IPS-18c (cell line): ENCODE results near the gene ARL5A.
"Not testable (repeated sequence)": the region's sequence is repeated elsewhere in the genome, so short reads cannot be mapped to it uniquely, and the experiment has no call there.

Source experiments
- H3K4me3 ChIP-seq: 2 replicates; pipeline ENCODE4 v1.7.0; 2013; ENCODE audit warnings: low read depth, mild to moderate bottlenecking, low read length, moderate library complexity; ENCODE audit not compliant: insufficient read depth
- H3K9me3 ChIP-seq: one replicate; pipeline ENCODE4 v1.6.1; 2013; ENCODE audit warnings: mild to moderate bottlenecking, low read length, moderate library complexity; ENCODE audit not compliant: control insufficient read depth, insufficient read depth

ARL5A gene, protein sequence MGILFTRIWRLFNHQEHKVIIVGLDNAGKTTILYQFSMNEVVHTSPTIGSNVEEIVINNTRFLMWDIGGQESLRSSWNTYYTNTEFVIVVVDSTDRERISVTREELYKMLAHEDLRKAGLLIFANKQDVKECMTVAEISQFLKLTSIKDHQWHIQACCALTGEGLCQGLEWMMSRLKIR

DNA sequence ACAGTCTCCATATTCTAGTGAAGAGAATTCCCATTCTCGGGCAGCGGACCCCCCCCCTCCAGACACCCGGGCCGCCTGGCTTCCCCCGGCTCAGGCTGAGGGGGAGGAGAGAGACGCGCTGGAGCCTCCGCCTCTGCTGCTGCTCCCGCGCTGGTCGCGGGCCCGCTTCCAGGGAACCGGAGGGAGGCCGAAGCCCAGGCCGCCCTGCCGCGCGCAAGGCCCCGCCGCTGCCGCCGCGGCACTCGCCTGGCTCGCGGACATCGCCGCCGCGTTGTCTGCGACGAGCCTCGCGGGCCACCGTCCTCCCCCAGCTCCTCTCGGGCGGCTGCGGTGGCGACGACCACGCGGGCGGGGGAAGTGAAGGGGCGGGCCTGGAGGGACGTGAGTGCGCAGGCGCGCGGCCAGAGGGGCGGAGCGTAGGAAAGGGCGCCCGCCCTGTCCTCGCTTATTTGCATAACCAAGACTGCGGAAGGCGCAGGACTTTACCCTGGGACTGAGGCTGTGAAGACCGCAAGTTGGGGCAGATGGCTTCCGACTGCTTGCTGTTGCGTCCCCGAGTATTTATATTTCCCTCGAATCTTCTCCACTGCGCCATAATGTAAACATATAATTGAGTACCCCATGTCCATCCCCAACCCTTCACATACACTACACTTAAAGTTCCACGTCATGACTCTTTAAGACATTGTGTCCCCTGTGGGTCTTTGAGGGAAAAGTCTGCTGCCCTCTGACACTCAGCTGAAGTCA, at the start of gene ARL5A:
TSS of gene ARL5A (minus strand) at position 279 of the 747 bp plus-strand sequence. CDS start at position 34, 245 bp downstream.
- Histone ChIP-seq H3K4me3 (peak within 1 kb of the TSS; percentile 86), H3K9me3 (no peaks in the 10 kb centered on the region)

DNA sequence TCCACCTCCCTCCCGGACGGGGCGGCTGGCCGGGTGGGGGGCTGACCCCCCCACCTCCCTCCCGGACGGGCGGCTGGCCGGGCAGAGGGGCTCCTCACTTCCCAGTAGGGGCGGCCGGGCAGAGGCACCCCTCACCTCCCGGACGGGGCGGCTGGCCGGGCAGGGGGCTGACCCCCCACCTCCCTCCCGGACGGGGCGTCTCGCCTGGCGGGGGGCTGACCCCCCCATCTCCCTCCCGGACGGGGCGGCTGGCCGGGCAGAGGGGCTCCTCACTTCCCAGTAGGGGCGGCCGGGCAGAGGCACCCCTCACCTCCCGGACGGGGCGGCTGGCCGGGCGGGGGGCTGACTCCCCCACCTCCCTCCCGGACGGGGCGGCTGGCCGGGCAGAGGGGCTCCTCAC, 47.4 kb upstream of the ARL5A start:
- H3K9me3 ChIP-seq, H3K4me3 ChIP-seq: not testable (repeated sequence)

DNA sequence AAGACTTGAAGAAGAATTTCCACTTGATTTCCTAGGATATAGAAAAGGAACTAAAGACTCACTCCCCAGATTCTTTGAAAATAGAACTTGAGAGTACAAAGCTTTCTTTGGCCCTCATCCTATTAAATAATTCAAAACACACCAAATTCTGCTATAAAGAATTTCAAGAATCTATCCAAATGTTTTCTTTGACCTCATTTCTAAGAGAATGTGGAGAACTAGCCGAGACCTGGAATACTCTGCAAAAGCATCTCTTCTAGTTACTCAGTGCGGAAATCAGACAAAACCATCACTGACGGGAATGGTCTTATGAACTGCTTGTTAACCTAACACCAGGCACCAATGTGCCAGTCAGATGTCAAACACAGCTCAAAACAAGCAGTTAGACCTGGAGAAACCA, 44.2 kb upstream of the ARL5A start:
- H3K4me3 ChIP-seq = no peak overlapping the region
- peaks cover 5% of the 10 kb centered on the region for H3K9me3 ChIP-seq

DNA sequence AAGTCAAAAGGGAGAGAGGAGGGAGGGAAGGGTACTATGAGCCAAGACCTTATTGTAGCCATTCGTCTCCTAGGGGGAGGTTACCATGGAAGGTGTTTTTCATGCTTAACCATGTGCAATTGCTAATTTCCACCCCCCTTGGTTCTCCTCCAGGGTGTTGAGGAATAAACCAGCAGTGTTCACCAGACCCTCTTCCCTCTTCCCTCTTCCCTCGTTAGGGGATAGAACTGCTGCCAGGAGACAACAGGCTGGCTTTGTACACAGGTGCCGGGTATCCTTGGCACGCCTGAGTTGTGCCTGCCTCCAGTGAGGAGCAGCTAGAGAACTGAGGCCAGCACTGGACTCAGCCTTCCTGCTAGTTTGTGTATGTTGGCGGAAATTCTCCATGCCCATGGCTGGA, 41.1 kb upstream of the ARL5A start:
- Histone ChIP-seq H3K9me3 (no peaks in the 10 kb centered on the region), H3K4me3 (no peak overlapping the region)

DNA sequence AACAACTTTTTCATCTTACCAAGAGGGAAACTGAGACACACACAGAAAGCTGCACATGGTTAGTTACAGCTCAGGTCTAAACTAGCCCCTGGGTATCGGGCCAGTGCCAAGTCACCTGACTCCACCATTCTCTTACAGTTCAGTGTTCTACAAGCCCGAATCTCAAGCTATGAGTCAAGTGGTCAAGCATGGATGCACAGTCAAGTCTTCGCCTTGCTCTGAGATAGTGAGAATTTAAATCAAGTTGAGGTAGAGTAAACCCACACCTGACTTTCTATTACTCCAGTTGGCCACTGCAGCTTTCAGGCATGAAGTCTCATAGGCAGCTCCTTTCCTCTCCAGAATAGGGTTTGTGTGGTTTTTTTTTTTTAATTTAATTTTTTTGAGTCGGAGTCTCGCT, 34.5 kb upstream of the ARL5A start:
- no peaks in the 10 kb centered on the region for H3K9me3 ChIP-seq

DNA sequence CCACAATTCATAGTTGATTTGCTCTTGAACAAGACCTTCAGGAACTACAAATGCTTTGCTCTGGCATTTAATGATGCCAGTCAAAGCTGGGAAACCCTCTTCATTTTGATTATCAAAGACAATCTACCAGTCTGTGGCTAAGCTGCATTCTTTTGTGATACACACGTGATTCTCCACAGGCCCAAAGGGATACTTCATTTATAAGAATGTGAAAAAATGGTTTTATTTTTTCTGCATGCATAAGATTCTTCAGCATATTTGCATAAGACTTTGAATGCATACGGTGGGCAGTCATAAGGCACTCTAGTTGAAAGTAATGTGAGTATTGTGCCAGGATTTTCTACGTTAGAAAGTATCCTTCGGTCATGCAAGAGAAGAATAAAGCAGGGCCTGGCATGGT, 33.0 kb upstream of the ARL5A start:
- Histone ChIP-seq H3K9me3 (no peaks in the 10 kb centered on the region), H3K4me3 (no peak overlapping the region)

More for the DNA sequence above, 34.5 kb upstream of the ARL5A start:
- no peak overlapping the region for H3K4me3 ChIP-seq

DNA sequence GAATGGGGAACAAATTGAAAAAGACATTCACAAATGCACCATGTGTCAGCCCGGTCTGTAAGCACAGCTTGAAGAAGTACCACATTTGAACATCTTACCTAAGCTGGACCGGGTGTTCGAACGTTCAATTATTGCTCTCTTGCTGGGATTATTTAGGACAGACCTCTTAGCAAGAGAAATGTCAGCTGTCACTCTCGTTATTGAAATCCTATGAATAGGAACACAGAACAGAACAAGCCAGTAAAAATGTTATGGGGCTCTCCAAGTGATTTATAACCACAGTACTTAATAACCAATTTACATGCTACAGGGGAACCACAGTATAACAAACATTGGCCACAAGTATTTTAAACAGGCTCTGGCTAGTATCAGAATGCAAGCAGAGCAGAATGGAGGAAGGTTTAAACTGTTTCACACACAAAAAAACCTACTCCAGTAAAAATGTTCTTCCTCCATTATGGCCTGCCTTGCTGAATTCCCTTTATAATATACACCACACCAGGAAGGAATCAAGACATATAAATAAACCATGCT, 32.5 kb upstream of the ARL5A start:
- Histone ChIP-seq H3K9me3 (no peaks in the 10 kb centered on the region), H3K4me3 (no peak overlapping the region)

DNA sequence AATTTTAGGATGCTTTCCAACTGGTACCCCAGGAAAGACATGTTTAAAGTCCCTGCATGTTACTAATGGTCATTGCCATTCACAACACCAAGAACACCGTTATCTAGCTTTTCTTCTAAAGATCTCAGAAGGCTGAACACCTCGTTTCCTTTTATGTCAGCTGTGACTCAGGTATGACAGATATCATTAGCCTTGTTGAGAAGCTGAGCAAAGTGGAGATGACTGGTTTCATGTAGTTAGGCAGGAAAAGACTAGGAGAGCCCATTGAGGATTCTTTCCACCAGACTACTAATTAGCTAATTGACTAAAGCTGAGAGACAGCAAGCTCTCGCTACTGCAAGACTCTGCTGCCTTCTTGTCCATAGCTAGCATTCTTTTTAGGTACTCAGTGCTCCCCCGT, 32.0 kb upstream of the ARL5A start:
- Histone ChIP-seq H3K4me3 (no peak overlapping the region), H3K9me3 (no peaks in the 10 kb centered on the region)

DNA sequence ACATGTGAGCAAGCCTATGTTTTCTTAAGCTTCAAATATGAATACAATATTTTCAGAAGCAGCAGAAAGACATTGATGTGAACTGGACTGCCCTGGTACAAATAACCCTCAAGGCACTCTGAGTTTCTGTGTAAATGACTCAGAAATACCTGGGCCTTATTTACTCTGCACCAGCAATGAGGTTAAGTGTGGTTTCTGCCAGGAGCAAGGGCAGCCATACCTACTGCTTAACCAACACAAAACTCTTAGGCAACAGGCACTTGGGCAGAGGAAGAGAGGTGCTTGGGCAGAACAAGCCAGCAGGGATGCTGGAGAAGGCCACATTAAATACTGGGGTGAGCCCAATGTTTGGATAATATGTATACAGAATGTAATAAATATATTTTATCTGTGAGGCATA, 29.4 kb upstream of the ARL5A start:
- Histone ChIP-seq H3K9me3 (no peaks in the 10 kb centered on the region), H3K4me3 (no peak overlapping the region)

DNA sequence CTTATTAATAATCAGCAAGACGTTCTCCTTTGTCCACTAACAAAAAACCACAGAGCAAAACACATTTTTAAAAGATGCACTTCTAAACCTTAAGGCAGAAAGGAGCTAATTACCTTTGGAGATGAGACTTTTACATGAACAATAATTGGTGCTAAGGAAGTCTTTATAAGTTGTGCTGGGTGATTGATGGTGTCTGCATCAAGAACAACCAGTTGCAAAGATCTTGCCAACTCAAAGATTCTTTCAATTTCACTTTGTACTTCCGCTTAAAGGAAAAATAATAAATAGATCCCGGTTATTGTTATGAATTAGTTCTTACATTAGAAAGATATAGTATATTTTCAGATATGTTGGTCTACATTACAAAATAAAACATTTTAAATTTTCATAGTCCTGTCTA, 26.9 kb upstream of the ARL5A start:
- Histone ChIP-seq H3K4me3 (no peak overlapping the region), H3K9me3 (no peaks in the 10 kb centered on the region)

DNA sequence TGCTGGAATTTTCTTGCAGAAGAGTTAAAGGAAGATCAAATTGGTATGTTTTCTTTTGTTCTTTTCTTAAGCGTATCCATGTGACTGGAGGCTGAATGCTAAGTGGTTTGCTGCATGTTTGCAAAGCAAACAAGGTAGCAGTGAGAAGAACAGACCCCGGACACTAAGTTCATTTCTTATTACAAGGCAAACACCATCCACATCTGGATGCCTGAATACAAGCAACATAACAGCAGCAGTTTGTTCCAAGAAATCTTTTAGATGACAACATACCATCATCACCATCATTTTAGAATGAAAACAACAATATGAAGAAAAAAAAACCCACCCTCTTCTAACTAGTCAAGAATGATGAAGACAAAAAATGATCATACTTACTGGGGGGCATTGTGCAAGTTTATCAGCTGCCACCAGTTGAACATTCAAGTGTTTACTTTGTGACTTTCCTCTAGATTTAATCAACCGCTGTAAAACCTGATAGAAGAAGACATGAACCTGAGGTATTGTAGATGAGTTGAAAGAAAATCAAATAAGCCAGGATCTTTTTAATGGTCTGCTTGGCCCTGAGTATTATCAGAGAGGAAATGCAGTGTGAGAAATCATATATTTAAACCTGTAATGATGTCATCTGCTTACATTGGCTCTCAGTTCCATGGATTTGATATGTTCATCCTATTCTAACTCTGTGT, 25.0 kb upstream of the ARL5A start:
- Histone ChIP-seq H3K4me3 (no peak overlapping the region; the same call in 1 of the 2 replicates), H3K9me3 (no peaks in the 10 kb centered on the region)

DNA sequence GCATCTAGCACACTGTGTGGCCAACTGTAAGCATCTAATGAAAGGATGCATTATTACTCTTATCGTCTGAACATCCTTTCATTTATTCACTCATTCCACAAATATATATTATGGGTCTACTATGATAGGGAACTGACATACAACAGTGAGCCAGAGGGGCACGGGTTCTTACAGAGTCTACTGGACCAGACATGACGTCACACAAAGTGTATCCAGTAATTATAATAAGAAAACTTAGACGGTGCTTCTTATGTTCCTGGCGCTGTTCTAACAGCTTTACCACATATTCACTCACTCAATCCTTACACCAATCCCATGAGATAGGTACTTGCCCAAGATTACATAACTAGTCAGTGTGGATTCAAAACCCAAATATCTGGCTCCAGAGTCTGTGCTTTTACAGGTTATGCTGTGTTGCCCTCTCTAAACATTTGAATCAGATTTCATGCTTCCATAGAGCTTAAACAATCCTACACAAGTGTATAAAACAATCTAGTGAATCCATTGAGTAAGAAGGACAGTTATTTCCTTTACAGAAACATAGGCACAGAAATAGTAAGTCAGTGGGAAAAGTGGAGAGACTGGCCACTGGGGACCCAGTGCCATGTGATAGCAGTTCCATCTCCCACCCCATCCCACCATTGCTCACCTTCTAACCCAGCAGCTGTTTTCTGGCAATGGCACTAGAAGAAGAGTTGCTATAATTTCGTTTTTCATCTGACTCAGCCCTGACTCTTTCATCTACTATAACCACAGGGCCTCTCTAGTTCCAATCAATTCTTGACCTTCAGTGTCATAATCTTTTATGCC, 24.2 kb upstream of the ARL5A start:
- Histone ChIP-seq H3K9me3 (no peaks in the 10 kb centered on the region), H3K4me3 (no peak overlapping the region; the same call in 1 of the 2 replicates)

DNA sequence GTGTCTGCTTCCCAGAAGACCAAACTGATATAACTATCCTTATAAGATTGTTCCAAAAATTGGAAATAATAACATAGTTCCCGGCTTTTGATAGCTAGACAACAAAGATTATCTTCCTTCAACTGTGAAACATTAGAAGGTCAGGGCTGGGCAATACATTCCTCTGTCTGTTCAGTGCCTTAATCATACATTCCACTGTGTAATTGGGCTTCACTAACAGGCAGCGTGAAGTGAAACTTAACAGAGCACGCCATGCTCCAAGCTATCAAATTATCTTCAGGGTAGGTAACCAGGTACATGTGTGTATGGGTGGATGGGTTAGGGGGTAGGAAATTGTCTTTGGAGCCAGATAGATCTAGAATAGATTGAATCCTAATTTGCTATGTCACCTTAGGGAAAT, 23.5 kb upstream of the ARL5A start:
- H3K4me3 ChIP-seq = no peak overlapping the region
- H3K9me3 ChIP-seq = no peaks in the 10 kb centered on the region

DNA sequence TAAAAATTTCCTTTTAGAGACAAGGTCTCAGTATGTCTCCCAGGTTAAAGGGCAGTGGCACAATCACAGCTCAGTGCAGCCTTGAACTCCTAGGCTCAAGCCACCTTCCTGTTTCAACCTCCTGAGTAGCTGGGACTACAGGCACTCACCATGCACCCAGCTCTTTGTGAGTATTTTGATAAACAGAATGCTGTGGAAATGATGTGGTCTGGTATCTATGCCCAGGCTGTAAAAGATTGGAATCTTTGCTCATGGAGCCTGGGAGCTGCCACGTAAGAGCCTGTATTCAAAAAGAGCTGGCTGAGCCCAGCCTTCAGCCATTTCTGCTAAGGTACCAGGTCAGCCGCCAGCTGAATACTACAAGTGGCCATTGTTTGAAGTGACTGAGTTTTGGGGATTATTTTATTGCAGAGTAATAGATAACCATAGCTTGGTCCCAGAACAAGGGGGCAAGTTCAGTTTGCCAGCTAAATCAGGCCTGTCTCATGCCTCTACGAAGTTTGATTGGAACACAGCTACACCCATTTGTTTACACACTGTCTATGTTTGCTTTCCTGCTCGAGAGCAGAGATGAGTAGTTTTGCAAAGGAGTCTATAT, 21.3 kb upstream of the ARL5A start:
- Histone ChIP-seq H3K4me3 (no peak overlapping the region), H3K9me3 (no peaks in the 10 kb centered on the region)

DNA sequence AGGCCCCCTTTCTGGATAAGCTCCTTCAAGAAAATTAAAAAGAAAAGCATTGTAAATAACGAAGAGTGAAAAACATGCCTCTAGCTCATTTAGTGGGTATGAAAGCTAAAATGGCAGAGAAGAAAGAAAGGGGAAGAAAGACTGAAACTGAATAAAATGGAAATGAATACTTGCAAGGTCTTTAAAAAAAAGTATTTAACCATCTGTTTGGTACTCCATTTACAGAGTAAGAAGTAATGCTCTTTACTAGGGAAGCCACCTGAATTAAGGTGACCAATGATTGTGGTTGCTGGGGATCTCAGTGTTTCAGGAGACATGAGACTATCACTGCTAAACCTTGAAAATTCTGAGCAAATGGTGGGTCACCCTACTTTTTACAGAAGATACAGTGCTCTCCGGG, 17.7 kb upstream of the ARL5A start:
- H3K9me3 ChIP-seq = no peaks in the 10 kb centered on the region
- H3K4me3 ChIP-seq = no peak overlapping the region

DNA sequence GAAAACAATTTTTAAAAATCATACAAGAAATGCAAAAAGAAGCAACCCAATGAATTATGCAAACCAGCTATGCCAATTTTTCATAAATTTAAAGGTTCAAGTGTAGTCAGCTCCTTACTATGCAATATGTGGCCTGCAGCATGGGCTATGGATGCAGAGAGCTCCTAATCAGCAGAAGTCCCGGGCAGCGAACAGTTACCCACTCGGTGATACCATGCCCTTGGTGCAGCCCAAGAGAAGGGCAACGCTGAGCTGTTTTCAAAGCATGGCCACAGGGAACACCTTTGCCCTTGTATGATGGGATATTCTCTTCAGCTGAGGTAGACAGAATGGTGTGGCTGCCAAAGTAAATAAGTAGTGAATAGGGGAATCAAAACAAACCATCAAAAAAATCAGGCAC, 17.3 kb upstream of the ARL5A start:
- no peaks in the 10 kb centered on the region for H3K9me3 ChIP-seq
- no peak overlapping the region for H3K4me3 ChIP-seq
